GM06990 (cell line): ENCODE data around the gene LPP.

Experiments used
- DNase-seq: peaks from one replicate; pipeline ENCODE4 v3.0.0-alpha.2; 2011; ENCODE audit not compliant: insufficient read length; ENCODE audit errors: extremely low read depth
- H3K27me3 ChIP-seq: replicated peaks from 2 replicates; pipeline ENCODE4 v1.6.0; 2011; ENCODE audit warnings: low read length; ENCODE audit not compliant: control insufficient read depth, insufficient read depth
- H3K36me3 ChIP-seq: 2 replicates; pipeline ENCODE4 v1.5.1; 2011; ENCODE audit warnings: low read length; ENCODE audit not compliant: control insufficient read depth, insufficient read depth
- H3K4me3 ChIP-seq: replicated peaks from 2 replicates; pipeline ENCODE4 v1.5.1; 2011; ENCODE audit warnings: low read depth, mild to moderate bottlenecking, control low read depth, low read length
- TF ChIP-seq, protein P1 (sequence below): IDR thresholded peaks from 2 replicates; pipeline ENCODE4 v1.5.1; 2011; ENCODE audit warnings: low read length, control low read depth, mild to moderate bottlenecking, inconsistent platforms; ENCODE audit not compliant: insufficient read depth, poor library complexity, severe bottlenecking

The LPP gene

DNA sequence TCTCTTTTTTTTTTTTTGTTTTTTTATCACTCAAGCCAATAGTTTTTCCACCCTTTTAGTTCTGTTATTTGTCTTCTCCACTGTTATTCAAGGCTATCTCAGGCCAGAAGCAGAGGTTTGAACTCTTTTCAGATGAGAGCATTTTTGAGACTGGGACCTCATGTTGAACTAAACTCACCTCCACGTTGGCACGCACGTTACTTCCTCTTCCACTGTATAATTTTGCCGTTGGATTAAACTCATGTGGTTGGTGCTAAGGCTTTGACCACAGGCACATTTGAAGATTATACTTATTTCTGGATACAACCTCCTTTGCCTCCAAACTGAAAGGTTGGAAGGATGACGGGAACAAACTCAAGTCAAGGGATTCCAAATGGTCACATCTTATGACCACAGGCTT, 516.5 kb downstream of the LPP start:
- H3K36me3 ChIP-seq, result no peaks in the 10 kb centered on the region
- TF ChIP-seq, protein P1, sequence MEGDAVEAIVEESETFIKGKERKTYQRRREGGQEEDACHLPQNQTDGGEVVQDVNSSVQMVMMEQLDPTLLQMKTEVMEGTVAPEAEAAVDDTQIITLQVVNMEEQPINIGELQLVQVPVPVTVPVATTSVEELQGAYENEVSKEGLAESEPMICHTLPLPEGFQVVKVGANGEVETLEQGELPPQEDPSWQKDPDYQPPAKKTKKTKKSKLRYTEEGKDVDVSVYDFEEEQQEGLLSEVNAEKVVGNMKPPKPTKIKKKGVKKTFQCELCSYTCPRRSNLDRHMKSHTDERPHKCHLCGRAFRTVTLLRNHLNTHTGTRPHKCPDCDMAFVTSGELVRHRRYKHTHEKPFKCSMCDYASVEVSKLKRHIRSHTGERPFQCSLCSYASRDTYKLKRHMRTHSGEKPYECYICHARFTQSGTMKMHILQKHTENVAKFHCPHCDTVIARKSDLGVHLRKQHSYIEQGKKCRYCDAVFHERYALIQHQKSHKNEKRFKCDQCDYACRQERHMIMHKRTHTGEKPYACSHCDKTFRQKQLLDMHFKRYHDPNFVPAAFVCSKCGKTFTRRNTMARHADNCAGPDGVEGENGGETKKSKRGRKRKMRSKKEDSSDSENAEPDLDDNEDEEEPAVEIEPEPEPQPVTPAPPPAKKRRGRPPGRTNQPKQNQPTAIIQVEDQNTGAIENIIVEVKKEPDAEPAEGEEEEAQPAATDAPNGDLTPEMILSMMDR, result no peak
- no peaks in the 10 kb centered on the region for H3K27me3 ChIP-seq
- no peak for DNase-seq
- H3K4me3 ChIP-seq, result no peak overlapping the region

DNA sequence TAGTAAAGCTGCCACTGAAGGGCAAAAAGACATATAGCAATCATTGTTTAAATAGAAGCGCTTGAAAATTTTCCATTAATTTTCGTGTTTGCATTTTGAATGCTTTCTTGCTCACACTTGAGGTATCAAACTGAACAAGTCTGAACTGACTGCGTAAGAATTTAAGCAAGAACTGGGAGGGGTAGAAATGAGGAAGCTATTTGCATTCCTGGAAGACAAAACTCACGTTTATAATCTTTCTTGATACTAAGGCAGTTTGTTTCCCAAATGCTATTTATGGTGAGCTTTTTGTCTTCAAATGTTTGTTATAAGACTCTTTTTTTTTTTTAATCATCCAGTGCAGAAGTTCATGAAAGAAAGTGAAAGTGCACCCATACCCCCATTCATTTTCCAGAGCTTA, 518.0 kb downstream of the LPP start:
- no peaks in the 10 kb centered on the region for H3K27me3 ChIP-seq
- no peak for DNase-seq
- TF ChIP-seq, protein P1, result no peak
- no peaks in the 10 kb centered on the region for H3K36me3 ChIP-seq
- no peak overlapping the region for H3K4me3 ChIP-seq

DNA sequence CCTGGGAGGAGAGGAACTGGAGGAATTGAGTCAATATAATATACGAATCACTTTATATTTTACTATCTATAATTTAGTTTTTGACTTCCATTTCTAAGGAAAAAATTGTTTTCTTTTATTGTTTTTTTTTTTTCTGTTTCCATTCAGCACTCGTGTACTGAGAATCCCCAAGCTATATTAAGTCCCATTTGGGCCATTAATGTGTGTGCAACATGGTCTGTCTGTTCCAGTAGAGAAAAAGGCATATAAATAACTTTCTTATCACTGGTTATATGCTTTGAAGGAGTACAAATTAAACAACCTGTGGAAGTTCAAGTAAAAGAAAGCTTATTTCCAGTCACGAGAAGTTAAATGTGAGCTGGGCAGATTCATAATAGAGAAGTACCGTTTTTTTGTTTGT, 518.9 kb downstream of the LPP start:
- TF ChIP-seq, protein P1, result no peak
- Histone ChIP-seq H3K27me3 (no peaks in the 10 kb centered on the region), H3K36me3 (no peaks in the 10 kb centered on the region), H3K4me3 (no peak overlapping the region)
- no peak for DNase-seq

DNA sequence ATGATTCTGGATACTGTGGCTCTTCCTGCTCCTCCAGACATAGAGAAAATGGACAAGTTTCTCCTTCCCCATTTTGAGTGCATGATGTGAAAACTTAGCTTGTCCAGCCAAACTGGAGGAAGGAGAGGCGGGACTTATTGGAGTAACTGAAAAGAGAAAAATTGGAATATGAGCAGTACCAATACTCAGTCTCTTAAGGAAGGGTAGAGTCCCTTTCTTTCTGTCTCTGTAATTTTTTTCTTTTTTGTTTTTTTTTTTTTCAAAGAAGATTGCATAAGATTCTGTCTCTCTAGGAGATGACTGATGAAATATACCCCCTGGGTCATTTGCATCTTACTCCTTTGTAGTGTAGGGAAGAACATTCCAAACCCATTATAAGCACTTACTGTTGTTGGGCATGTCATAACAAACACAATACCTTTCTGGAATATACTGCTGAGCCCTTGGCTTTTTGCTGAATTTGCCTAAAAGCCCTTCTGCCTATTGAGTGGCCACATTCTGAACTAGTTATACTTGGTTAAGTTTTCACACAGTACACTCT, 519.8 kb downstream of the LPP start:
- no peak for DNase-seq

DNA sequence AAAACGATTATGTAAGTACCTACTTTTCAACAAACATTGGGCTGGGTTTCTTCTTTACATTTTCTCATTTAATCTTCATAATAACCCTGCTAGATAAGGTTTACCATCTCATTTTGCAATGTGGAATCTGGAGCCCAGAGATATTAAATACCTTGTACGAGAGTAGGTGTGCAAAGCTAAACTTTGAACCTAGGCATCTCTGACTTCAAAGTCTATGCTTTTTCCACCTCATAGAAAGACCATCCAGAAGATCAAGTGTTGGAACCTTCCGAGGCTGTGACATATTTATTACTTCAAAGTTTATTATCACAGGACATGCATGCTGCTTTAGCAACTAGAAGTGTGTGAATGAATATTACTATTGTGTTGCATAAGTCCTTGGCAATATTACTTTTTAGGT, 520.6 kb downstream of the LPP start:
- no peak overlapping the region for H3K4me3 ChIP-seq
- no peaks in the 10 kb centered on the region for H3K36me3 ChIP-seq
- H3K27me3 ChIP-seq, result no peaks in the 10 kb centered on the region
- TF ChIP-seq, protein P1, result no peak
- DNase-seq, result no peak

More for the DNA sequence above, 519.8 kb downstream of the LPP start:
- H3K4me3 ChIP-seq, result no peak overlapping the region
- no peaks in the 10 kb centered on the region for H3K27me3 ChIP-seq
- H3K36me3 ChIP-seq, result no peaks in the 10 kb centered on the region
- TF ChIP-seq, protein P1, result no peak

DNA sequence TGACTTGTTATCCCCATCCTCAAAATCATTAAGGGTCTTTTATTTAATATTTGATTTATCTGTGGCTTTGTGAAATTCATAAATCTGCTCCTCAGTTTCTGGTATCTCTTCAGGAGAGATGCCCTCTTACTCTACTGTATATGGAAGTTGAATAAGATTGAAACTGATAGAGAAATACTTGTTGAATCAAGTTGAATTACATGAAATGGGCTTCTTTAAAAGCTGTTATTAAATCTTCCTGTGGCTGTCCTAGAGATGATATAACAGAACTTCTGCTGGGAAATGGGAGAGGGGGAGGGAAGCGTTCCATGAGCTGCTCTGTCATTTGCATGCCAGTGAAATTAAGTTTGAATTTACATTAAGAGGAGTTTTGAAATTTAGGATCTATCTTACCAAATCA, 523.4 kb downstream of the LPP start:
- no peaks in the 10 kb centered on the region for H3K27me3 ChIP-seq
- DNase-seq, result no peak
- TF ChIP-seq, protein P1, result no peak
- no peaks in the 10 kb centered on the region for H3K36me3 ChIP-seq
- no peak overlapping the region for H3K4me3 ChIP-seq
